ENCODE data around the gene PAPSS2. TPM values are rescaled to one million over a fixed set of nuclear protein-coding genes. Genes with fewer than 3 reads are reported as not detected.

PAPSS2 gene
- total and polyA plus RNA-seq, 2 experiments from 2014 or later = 38.3 to 58.0 TPM

DNA sequence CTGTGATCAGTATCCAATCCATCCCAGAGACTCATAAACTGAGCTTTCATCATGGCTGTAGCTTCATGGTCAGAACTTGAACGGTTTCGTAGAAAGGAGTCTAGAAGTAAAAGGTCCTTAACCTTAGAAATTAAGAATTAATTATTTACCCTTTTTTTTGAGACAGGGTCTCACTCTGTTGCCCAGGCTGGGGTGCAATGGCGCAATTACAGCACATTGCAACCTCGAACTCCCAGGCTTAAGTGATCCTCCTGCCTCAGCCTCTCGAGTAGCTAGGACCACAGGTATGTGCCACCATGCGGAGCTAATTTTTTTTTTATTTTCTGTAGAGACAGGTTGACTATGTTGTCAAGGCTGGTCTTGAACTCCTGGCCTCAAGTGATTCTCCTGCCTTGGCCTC lies 116.7 kb downstream of the PAPSS2 start:
- H3K79me2 ChIP-seq = peaks cover 4% of the 10 kb centered on the region
- no peaks in the 10 kb centered on the region for H3K36me3 ChIP-seq (replicated peaks; ENCODE audit: insufficient read depth, low read depth)
- no peaks in the 10 kb centered on the region for H3K27me3 ChIP-seq
- H3K9me2 ChIP-seq (replicated peaks; ENCODE audit: insufficient read depth) = no peaks in the 10 kb centered on the region
- DNase-seq (ENCODE audit: low spot score) = no peak
- H3K9me3 ChIP-seq (ENCODE audit: low read depth) = no peaks in the 10 kb centered on the region
- no peak overlapping the region for H3K4me2 ChIP-seq
- peaks cover 3% of the 10 kb centered on the region for H4K20me1 ChIP-seq (ENCODE audit: insufficient read depth, poor library complexity, severe bottlenecking)
- H3K4me3 ChIP-seq = no peak overlapping the region
- no peak overlapping the region for H3K27ac ChIP-seq
- no peaks in the 10 kb centered on the region for H3K4me1 ChIP-seq (ENCODE audit: insufficient read depth)
- TF ChIP-seq EZH2 (IDR thresholded peaks at IDR 0.05; ENCODE audit: borderline replicate concordance) = no peak
- TF ChIP-seq EZH2phosphoT487 (IDR thresholded peaks at IDR 0.05; ENCODE audit: low read depth, severe bottlenecking, unreplicated experiment) = no peak
- TF ChIP-seq, protein P1, sequence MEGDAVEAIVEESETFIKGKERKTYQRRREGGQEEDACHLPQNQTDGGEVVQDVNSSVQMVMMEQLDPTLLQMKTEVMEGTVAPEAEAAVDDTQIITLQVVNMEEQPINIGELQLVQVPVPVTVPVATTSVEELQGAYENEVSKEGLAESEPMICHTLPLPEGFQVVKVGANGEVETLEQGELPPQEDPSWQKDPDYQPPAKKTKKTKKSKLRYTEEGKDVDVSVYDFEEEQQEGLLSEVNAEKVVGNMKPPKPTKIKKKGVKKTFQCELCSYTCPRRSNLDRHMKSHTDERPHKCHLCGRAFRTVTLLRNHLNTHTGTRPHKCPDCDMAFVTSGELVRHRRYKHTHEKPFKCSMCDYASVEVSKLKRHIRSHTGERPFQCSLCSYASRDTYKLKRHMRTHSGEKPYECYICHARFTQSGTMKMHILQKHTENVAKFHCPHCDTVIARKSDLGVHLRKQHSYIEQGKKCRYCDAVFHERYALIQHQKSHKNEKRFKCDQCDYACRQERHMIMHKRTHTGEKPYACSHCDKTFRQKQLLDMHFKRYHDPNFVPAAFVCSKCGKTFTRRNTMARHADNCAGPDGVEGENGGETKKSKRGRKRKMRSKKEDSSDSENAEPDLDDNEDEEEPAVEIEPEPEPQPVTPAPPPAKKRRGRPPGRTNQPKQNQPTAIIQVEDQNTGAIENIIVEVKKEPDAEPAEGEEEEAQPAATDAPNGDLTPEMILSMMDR (IDR thresholded peaks at IDR 0.05; ENCODE audit: poor library complexity) = no peak
- H2AFZ ChIP-seq = no peak overlapping the region
- WGBS (ENCODE audit: low lambda C conversion rate, missing lambda C conversion rate) = 96% methylated on average over 6 of the region's 6 CpGs

- TF ChIP-seq EZH2 (IDR thresholded peaks at IDR 0.05; ENCODE audit: borderline replicate concordance) (no peak), EZH2phosphoT487 (IDR thresholded peaks at IDR 0.05; ENCODE audit: low read depth, severe bottlenecking, unreplicated experiment) (no peak)
- TF ChIP-seq, protein P1 (IDR thresholded peaks at IDR 0.05; ENCODE audit: poor library complexity) = no peak
- Histone ChIP-seq H3K9me3 (ENCODE audit: low read depth) (no peaks in the 10 kb centered on the region), H3K4me1 (ENCODE audit: insufficient read depth) (no peaks in the 10 kb centered on the region), H3K27ac (no peak overlapping the region), H3K9me2 (replicated peaks; ENCODE audit: insufficient read depth) (no peaks in the 10 kb centered on the region), H3K4me2 (no peak overlapping the region), H3K36me3 (replicated peaks; ENCODE audit: insufficient read depth, low read depth) (no peaks in the 10 kb centered on the region), H2AFZ (no peak overlapping the region), H3K79me2 (peaks cover 6% of the 10 kb centered on the region), H4K20me1 (ENCODE audit: insufficient read depth, poor library complexity, severe bottlenecking) (peaks cover 3% of the 10 kb centered on the region), H3K27me3 (no peaks in the 10 kb centered on the region), H3K4me3 (no peak overlapping the region)
- 100% methylated on average over 2 of the region's 2 CpGs for WGBS (ENCODE audit: low lambda C conversion rate, missing lambda C conversion rate)
- no peak for DNase-seq (ENCODE audit: low spot score)
Observed at GRCh38 chr10:87781545-87781944, 121.9 kb downstream of the PAPSS2 start.

DNA sequence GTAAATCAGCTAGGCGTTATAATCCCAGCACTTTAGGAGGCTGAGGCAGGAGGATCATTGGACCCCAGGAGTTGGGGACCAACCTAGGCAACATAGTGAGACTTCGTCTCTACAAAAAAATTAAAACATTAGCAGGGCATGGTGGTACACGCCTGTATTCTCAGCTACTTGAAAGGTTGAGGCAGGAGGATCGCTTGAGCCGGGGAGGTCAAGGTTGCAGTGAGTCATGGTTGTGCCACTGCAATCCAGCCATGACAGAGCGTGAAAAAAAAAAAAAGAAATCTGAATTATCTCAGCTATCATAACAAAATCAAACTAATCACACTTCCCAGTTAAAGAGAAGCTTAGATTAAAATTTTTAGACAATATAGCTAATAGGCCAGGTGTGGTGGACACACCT lies 123.0 kb downstream of the PAPSS2 start:
- TF ChIP-seq EZH2 (IDR thresholded peaks at IDR 0.05; ENCODE audit: borderline replicate concordance) = no peak
- TF ChIP-seq, protein P1 (IDR thresholded peaks at IDR 0.05; ENCODE audit: poor library complexity) = no peak
- no peak for TF ChIP-seq EZH2phosphoT487 (IDR thresholded peaks at IDR 0.05; ENCODE audit: low read depth, severe bottlenecking, unreplicated experiment)
- H3K36me3 ChIP-seq (replicated peaks; ENCODE audit: insufficient read depth, low read depth) = no peaks in the 10 kb centered on the region

DNA sequence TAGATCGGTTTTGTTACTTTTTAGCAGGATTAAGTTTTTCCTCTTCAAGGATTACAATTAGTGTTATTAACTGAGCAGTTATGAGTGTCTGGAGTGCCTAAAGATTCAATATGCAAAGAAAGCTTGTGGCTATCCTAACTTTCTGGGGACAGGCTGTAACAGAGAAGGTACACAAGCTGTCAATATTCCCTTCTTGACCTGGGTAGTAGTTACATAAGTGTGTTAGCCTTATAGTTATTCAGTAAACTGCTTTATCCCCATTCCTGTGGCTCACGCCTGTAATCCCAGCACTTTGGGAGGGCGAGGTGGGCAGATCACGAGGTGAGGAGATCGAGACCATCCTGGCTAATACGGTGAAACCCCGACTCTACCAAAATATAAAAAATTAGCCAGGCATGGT lies 126.7 kb downstream of the PAPSS2 start:
- Histone ChIP-seq H3K79me2 (peaks cover 2% of the 10 kb centered on the region), H3K27ac (no peak overlapping the region), H3K36me3 (replicated peaks; ENCODE audit: insufficient read depth, low read depth) (peaks cover 4% of the 10 kb centered on the region), H3K4me1 (ENCODE audit: insufficient read depth) (no peaks in the 10 kb centered on the region), H2AFZ (no peak overlapping the region), H4K20me1 (ENCODE audit: insufficient read depth, poor library complexity, severe bottlenecking) (no peaks in the 10 kb centered on the region), H3K4me2 (no peak overlapping the region), H3K27me3 (no peaks in the 10 kb centered on the region), H3K4me3 (no peak overlapping the region), H3K9me3 (ENCODE audit: low read depth) (no peaks in the 10 kb centered on the region), H3K9me2 (replicated peaks; ENCODE audit: insufficient read depth) (no peaks in the 10 kb centered on the region)
- 97% methylated on average over 7 of the region's 7 CpGs for WGBS (ENCODE audit: low lambda C conversion rate, missing lambda C conversion rate)
- no peak for DNase-seq (ENCODE audit: low spot score)
- TF ChIP-seq EZH2 (IDR thresholded peaks at IDR 0.05; ENCODE audit: borderline replicate concordance) (no peak), EZH2phosphoT487 (IDR thresholded peaks at IDR 0.05; ENCODE audit: low read depth, severe bottlenecking, unreplicated experiment) (no peak)
- TF ChIP-seq, protein P1 (IDR thresholded peaks at IDR 0.05; ENCODE audit: poor library complexity) = no peak

More for the DNA sequence above, 123.0 kb downstream of the PAPSS2 start:
- Histone ChIP-seq H3K4me1 (ENCODE audit: insufficient read depth) (no peaks in the 10 kb centered on the region), H3K9me2 (replicated peaks; ENCODE audit: insufficient read depth) (no peaks in the 10 kb centered on the region), H3K9me3 (ENCODE audit: low read depth) (no peaks in the 10 kb centered on the region), H3K4me2 (no peak overlapping the region), H3K27me3 (no peaks in the 10 kb centered on the region), H4K20me1 (ENCODE audit: insufficient read depth, poor library complexity, severe bottlenecking) (peaks cover 3% of the 10 kb centered on the region), H3K27ac (no peak overlapping the region), H2AFZ (no peak overlapping the region), H3K4me3 (no peak overlapping the region), H3K79me2 (peaks cover 6% of the 10 kb centered on the region)
- 98% methylated on average over 6 of the region's 6 CpGs for WGBS (ENCODE audit: low lambda C conversion rate, missing lambda C conversion rate)
- no peak for DNase-seq (ENCODE audit: low spot score)
